Epithelial cell of alveolus of lung (primary cell): ENCODE data around the gene LHFPL2. TPM values are rescaled to one million over a fixed set of nuclear protein-coding genes. Genes with fewer than 3 reads are reported as not detected.

Source experiments
- total RNA-seq: library from RNA; depleted of rRNA; stranded (reverse); fragments of >200 nt; gene quantifications from 2 replicates; pipeline ENCODE4 v1.2.1, GENCODE V29; 2015

The LHFPL2 gene, protein sequence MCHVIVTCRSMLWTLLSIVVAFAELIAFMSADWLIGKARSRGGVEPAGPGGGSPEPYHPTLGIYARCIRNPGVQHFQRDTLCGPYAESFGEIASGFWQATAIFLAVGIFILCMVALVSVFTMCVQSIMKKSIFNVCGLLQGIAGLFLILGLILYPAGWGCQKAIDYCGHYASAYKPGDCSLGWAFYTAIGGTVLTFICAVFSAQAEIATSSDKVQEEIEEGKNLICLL
- total RNA-seq = 20.6 and 52.0 TPM in 2 replicates

GRCh38 chr5:78648359-78649210 lies at the start of gene LHFPL2:
LHFPL2 (minus strand) TSS chr5:78648772; CDS start chr5:78510213, 138,559 bp downstream.

